HL-60 (cell line): ENCODE results near the gene NAALADL2.

ENCODE experiments used
- DNase-seq, 2 experiments: peaks; one replicate each; pipeline ENCODE4 v3.0.0-alpha.2; 2010 to 2020; ENCODE audit warnings: low read depth in 1 of 2, low spot score in 1 of 2
- H3K27ac ChIP-seq: fragments of 250-450 bp; sonication (Bioruptor Pico); replicated peaks from 2 replicates; pipeline ENCODE4 v1.5.1; 2020; ENCODE audit warnings: mild to moderate bottlenecking, moderate library complexity
- H3K27me3 ChIP-seq: fragments of 250-450 bp; sonication (Bioruptor Pico); 2 replicates; pipeline ENCODE4 v1.5.1; 2021; ENCODE audit warnings: mild to moderate bottlenecking, moderate library complexity; ENCODE audit not compliant: insufficient read depth, poor library complexity, severe bottlenecking
- H3K4me3 ChIP-seq: replicated peaks from 2 replicates; pipeline ENCODE4 v1.5.1; 2011; ENCODE audit warnings: mild to moderate bottlenecking, control low read depth, low read length; ENCODE audit not compliant: insufficient read depth
- CTCF ChIP-seq: IDR thresholded peaks from one replicate; pipeline ENCODE4 v1.5.1; 2011; ENCODE audit warnings: low read length, control low read depth, inconsistent platforms; ENCODE audit not compliant: insufficient read depth
- GABPA ChIP-seq: IDR thresholded peaks from 2 replicates; pipeline ENCODE4 v1.6.1; 2012; ENCODE audit warnings: low read depth
- POLR2AphosphoS5 ChIP-seq: IDR thresholded peaks from 2 replicates; pipeline ENCODE4 v1.6.1; 2012; ENCODE audit warnings: low read depth
- REST ChIP-seq: IDR thresholded peaks from 2 replicates; pipeline ENCODE4 v1.6.1; 2012; ENCODE audit warnings: low read depth; ENCODE audit not compliant: insufficient replicate concordance
- SPI1 ChIP-seq: IDR thresholded peaks from 2 replicates; pipeline ENCODE4 v1.6.1; 2012; ENCODE audit warnings: low read depth, mild to moderate bottlenecking, borderline replicate concordance

NAALADL2 gene

GRCh38 chr3:175737646-175738572 is 878.8 kb downstream of the NAALADL2 start:
- Histone ChIP-seq H3K27me3 (no peaks in the 10 kb centered on the region), H3K4me3 (no peak overlapping the region), H3K27ac (no peak overlapping the region)
- TF ChIP-seq REST (no peak), CTCF (no peak), SPI1 (no peak), POLR2AphosphoS5 (no peak), GABPA (no peak)
- no peak for DNase-seq

- DNase-seq: no peak
- TF ChIP-seq POLR2AphosphoS5 (no peak), REST (no peak), GABPA (no peak), SPI1 (no peak), CTCF (no peak)
- no peak overlapping the region for H3K27ac ChIP-seq
- no peak overlapping the region for H3K4me3 ChIP-seq
- no peaks in the 10 kb centered on the region for H3K27me3 ChIP-seq
These were observed 882.8 kb downstream of the NAALADL2 start for GRCh38 chr3:175741951-175742350.

GRCh38 chr3:175743733-175744400 is 884.7 kb downstream of the NAALADL2 start:
- no peak for DNase-seq
- H3K27me3 ChIP-seq: no peaks in the 10 kb centered on the region
- TF ChIP-seq CTCF (no peak), SPI1 (no peak), GABPA (no peak), REST (no peak), POLR2AphosphoS5 (no peak)
- H3K27ac ChIP-seq: no peak overlapping the region
- H3K4me3 ChIP-seq: no peak overlapping the region
